Measurements from ENCODE around the gene TMEM242.
"Not testable (repeated sequence)": the region's sequence is repeated elsewhere in the genome, so short reads cannot be mapped to it uniquely, and the experiment has no call there.

The TMEM242 gene

DNA sequence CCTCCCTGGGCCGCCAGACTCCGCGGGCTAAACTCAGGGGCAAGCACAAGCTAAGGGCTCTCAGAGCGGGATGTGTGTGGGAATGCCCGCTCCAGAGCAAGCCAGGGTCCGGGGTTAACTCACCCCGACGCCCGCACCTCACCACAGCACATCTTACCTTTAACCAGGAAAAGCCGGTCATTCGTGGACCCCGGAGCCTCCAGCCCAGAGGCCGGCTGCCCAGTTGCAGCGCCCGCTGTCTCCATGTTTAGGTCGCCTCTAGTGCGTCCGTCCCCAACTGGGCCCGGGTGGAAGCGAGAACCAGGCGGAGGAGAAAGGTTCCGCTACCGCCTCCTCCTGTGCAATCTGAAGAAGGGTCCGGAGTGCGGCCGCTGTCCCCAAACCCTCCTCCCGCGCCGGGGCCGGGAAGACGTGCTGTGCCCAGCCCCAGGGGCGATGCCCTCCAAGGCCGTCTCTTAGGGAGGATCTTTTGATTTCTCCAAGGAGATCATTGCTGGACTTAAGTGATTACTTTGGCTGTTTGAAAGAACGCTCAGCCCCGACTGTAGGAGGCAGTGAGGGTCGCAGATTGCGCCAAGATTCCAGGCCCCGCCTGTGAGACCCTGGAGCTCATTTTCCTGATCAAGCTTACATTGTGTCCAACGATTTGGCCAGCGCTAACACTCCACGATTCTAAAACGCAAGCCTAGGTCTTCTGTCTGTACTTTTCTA, at the start of gene TMEM242:
Gene TMEM242 (minus strand): TSS at position 265 of the 711 bp plus-strand sequence. CDS start 20 bp downstream, at position 245.
- DNase-seq (ENCODE audit: low read depth in 2 of 2) = peak; percentile 79 to 81

GRCh38 chr6:157372501-157373280, 49.4 kb upstream of the TMEM242 start:
- no peak for DNase-seq (ENCODE audit: low read depth in 2 of 2)

- DNase-seq (ENCODE audit: low read depth in 2 of 2) = no peak
Observed at GRCh38 chr6:157370755-157371154, 47.4 kb upstream of the TMEM242 start.

- no peak for DNase-seq (ENCODE audit: low read depth in 2 of 2)
Observed at GRCh38 chr6:157368359-157369049, 45.2 kb upstream of the TMEM242 start.

DNA sequence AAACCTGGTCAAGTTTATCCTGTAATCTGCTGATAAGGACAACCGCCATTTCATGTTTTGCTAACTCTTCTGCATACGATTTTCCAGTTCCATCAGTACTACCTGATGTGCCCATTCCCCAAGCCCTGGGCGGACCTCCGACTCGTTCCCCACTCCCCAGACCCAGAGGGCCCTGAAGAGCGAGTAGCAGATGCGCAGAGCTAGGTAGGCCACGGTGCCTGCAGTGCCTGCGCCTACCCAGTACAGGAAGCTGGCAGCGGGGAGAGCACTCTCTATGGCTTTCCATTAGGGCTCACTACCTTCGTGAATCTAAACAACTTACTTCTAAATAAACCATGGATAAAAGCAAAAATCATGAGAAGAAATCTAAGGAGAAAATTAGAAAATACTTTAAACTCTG, 43.3 kb upstream of the TMEM242 start:
- no peak for DNase-seq (ENCODE audit: low read depth in 2 of 2)

- no peak for DNase-seq (ENCODE audit: low read depth in 2 of 2)
Observed at GRCh38 chr6:157364705-157365104, 41.4 kb upstream of the TMEM242 start.

DNA sequence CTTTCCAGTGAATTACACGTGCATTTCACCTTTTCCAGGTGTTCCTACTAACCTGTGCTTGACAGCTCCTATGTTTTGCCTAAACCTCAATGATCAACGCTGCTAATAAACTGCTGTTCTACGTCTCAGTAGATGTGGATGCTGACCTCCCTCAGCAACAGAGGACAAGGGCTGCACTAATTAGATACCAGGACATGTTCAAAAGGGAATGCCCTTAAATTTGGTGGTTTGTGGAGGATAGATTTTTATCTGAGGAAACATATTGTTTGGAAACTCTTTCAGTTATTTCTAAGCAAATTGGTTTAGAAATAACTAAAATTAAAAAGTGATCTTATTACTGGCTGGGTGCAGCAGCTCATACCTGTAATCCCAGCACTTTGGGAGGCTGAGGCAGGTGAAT, 38.6 kb upstream of the TMEM242 start:
- no peak for DNase-seq (ENCODE audit: low read depth in 2 of 2)

- DNase-seq (ENCODE audit: low read depth in 2 of 2) = no peak
Observed at GRCh38 chr6:157358287-157358686, 35.0 kb upstream of the TMEM242 start.

DNA sequence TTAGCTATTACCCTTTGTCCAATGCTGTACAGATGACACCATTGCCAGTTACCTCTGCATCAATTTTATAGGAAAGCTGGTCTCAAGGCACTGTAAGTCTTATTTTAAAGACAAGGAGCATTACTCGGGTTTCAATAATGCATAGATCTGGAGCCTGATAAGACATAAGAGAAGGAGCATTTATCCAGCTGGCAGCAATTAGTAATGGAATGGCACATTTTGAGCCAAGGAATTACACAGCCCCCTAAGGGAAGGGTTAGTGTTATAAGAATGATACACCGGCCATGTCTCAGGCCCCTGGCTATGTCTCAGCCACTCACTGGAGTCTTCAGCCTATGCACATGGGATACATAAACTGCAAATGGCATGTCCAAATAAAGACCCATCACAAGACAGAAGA, 23.1 kb upstream of the TMEM242 start:
- peak; percentile 5 to 8 for DNase-seq (ENCODE audit: low read depth in 2 of 2)

DNA sequence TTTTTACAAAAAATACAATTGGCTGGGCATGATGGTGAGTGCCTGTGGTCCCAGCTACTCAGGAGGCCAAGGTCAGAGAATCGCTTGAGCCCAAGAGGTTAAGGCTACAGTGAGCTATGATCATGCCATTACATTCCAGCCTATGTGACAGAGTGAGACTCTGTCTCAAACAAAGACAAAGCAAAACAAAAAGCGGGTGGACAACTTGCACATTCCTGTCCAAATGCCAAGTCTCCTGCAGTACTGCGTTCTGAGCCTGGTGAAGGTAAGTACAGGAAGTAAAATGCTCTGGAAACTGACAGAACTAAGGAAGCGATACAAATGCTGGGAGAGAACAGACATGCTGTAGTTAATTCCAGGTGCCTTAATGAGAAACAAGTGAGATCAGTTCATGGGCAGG, 20.4 kb upstream of the TMEM242 start:
- DNase-seq (ENCODE audit: low read depth in 2 of 2) = no peak

GRCh38 chr6:157339432-157339831, 16.1 kb upstream of the TMEM242 start:
- DNase-seq (ENCODE audit: low read depth in 2 of 2) = no peak

DNA sequence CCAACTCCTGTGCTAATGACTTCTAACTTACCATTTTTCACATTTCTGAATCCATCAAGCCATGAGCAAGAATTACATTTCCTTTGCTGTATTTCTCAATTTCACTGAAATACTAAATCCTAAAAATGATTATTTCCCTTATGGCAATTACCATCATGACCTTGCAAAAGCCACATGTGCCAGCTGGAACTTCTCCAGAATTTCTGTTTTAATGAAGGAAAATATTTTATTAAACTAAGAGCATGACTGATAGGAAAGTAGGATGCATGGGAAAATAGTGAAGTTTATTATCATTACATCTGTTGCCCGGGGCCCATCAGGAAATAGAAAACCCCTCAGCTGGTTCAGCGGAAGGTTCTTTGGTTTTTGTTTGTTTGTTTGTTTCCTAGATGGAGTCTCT, 14.4 kb upstream of the TMEM242 start:
- no peak for DNase-seq (ENCODE audit: low read depth in 2 of 2)

DNA sequence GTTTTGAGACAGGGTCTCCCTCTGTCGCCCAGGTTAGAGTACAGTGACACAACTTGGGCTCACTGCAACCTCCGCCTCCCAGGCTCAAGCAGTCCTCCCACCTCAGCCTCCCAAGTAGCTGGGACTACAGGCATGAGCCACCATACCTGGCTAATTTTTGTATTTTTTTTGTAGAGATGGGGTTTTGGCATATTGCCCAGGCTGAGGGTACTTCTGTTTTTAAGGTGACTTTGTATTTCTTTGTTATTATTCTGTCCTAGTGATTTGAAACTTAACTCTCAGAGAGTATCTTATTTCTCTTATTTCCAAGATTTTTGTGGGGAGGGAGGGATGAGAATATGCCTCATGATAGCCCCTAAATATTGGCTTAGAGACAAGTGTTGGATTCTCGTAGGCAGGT, 14.0 kb upstream of the TMEM242 start:
- not testable (repeated sequence) for DNase-seq (ENCODE audit: low read depth in 2 of 2)

GRCh38 chr6:157335829-157336228, 12.5 kb upstream of the TMEM242 start:
- no peak for DNase-seq (ENCODE audit: low read depth in 2 of 2)

DNA sequence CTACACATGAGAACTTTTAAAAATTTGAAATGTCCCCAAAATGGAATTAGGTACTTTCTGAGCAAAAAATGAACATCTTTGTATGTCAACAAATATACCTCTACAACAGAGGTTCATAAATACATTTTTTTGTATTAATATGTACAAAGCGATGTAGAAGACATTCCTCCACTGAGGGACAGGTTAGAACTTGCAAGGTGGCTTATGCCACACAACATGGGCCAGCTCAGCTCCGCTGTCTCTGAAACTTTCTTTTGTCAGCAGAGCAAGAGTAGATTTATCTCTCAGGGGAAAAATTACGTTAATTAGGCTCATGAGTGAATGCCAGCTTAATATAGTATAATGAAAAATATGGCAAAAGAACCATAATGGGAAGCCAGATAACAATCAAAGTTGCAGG, 10.6 kb upstream of the TMEM242 start:
- DNase-seq (ENCODE audit: low read depth in 2 of 2) = no peak

DNA sequence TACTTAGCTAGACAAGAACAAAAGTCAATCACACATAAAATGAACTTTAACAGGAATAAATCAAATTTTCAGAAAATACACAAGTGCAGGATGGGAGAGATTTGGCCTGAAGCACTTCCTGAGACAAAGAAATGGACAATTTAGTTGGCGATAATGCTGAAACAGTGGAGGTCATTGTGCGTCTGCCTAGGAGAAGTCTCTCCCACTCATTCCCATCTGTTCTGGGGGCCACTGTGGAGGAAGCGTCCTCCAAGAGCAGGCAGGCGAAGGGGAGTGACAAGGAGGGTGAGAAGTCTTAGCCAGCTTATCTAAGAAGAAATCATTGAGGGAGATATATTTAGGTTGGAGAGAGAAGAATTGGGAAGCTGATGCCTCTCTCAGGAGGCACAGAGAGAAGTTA, 10.2 kb upstream of the TMEM242 start:
- no peak for DNase-seq (ENCODE audit: low read depth in 2 of 2)

DNA sequence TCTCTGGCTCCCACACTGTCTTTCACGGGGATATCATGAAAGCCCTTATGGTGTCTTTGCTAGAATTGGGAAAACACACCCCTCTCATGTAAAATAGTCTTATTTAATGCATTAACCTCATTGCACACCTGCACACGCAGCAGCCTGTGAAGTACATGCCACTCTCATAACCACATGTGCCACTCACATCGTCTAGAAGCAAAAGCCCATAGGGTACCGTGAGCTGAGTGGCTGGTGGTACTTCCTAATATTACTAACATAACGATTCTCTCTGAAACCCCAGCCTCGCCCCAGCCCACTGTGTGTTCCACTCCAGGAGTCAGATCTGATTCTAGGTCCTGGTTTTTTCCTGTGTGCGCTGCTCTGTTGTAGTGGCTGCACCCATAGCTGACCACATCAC, 9.5 kb upstream of the TMEM242 start:
- no peak for DNase-seq (ENCODE audit: low read depth in 2 of 2)

- DNase-seq (ENCODE audit: low read depth in 2 of 2) = no peak
Observed at GRCh38 chr6:157330831-157331230, 7.5 kb upstream of the TMEM242 start.

DNA sequence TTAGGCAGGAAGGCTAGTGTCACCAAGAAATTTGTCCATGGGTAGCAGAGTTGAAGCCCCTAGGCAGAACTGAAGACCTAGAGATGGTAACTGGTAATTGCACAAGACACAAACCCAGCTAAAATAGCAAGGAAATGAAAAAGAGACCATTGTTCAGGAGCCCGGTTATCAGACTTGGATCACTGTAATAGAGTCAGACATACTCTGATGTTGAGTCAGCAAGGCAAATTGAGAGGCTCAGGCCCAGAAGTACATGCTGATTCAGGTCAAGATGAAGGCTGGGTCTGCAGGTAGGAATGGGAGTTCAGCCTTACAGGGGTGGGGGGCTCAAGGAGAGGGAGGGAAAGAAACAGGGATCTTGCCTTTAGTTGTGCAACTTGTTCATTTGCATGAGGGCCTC, 6.5 kb upstream of the TMEM242 start:
- DNase-seq (ENCODE audit: low read depth in 2 of 2) = no peak

- DNase-seq (ENCODE audit: low read depth in 2 of 2) = no peak
Observed at GRCh38 chr6:157328108-157328692, 4.9 kb upstream of the TMEM242 start.

GRCh38 chr6:157326979-157327378, 3.7 kb upstream of the TMEM242 start:
- DNase-seq (ENCODE audit: low read depth in 2 of 2) = no peak

DNA sequence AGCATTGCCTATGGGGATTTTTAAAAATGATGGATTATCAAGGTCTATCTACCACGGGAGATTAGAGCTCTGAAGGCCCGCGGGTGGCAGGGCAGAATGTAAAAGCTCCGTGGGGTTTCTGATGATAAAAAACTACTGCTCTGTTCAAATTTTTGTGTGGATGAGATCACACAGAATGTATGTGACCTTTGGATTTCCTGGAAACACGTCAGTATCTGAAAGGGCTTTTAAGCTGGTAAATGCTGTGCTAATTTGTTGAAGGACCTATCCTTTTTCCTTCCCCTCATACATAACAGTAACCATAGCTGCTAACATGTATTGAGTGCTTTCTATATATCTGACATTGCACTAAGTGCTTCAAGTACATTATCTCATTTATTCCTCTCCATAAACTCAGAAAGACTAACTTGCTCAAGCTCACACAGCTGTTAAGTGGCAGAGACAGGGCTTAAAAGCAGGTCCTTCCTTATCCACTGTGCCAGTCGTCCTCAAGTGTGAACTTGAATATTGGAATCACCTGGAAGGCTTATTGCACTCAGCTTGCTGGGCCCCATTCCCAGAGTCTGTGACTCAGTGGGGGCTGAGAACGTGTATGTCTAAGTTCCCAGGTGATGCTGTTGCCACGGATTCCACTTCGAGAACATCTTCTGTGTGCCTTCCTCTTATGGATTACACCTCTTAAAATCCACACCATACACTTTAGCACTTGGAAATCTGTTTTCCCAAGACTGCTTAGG, 1.9 kb upstream of the TMEM242 start:
- no peak for DNase-seq (ENCODE audit: low read depth in 2 of 2)
